ENCODE results near the gene TMX3. TPM values are rescaled to one million over a fixed set of nuclear protein-coding genes. Genes with fewer than 3 reads are reported as not detected.
A peak's percentile ranks its signal among the peaks of the same experiment; 100 is the strongest.

Gene TMX3
- total RNA-seq, 1 experiment from 2014 or later: 21.2 TPM

DNA sequence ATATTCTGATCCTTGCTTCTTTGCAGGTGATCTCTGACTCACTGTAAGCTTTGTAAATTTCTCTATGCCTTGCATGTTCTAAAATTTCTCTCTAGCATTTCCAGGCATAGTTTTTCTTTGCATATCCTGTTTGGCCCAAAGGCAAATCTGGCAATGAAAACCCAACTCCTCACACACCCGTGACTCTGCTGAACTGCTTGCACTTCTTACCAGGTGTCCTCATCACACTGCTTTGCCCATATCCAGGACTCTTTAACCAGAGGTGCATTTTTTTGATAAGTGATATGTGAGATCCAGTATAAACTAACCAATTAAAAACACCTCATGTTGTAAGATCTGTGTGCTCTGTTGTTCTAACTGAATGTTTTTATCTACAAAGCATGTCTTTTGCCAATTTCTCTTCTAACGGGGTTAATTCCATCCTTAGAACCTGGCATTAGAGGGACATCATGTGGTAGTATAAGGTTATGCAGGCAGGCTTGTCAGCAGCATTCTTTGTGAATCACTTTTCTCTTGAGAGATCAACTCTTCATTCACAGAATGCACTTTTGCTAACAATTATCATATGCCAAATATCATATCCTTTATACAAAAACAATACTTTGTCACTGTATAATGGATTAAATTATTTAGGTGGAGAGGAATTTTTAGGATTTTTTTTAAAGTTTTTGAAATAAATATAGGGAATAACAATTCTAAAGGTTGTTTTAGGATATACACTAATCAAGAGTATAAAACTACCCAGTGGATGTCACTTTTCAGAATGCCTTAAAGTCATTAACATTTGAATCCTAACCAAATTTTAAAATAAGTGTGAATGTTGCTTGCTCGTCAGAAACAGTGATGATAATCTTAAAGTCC lies 20.8 kb upstream of the TMX3 start:
- no peaks in the 10 kb centered on the region for H3K9me3 ChIP-seq (ENCODE audit: insufficient read depth, low read depth)
- no peaks in the 10 kb centered on the region for H3K79me2 ChIP-seq (ENCODE audit: low read depth)
- DNase-seq: peak in 1 of 2 experiments; percentile 3
- H3K9me2 ChIP-seq (ENCODE audit: insufficient read depth): no peaks in the 10 kb centered on the region
- ChIA-PET CTCF (no interaction called here), POLR2A (ENCODE audit: unreplicated experiment) (no interaction called here)
- no peaks in the 10 kb centered on the region for H3F3A ChIP-seq (ENCODE audit: insufficient read depth, low read depth)
- TF ChIP-seq EZH2 (IDR thresholded peaks at IDR 0.05; ENCODE audit: low read depth): no peak
- TF ChIP-seq CTCF (conservative IDR thresholded peaks at IDR 0.05): peak; percentile 78
- no TSS peak for BruUV-seq (replicated peaks)
- H3K4me2 ChIP-seq: no peak overlapping the region
- H3K4me1 ChIP-seq (replicated peaks; ENCODE audit: insufficient read depth): no peaks in the 10 kb centered on the region
- H3K27ac ChIP-seq: no peak overlapping the region
- no peak overlapping the region for H3K4me3 ChIP-seq
- intact Hi-C loops (cut with micrococcal nuclease; ENCODE audit: unreplicated experiment): loop anchor here (10.0 kb wide), 1 partner anchor 1221 kb away; the partner anchor contains the start of gene DSEL
- no peak overlapping the region for H2AFZ ChIP-seq
- H4K20me1 ChIP-seq (ENCODE audit: insufficient read depth): no peaks in the 10 kb centered on the region
- H3K36me3 ChIP-seq (ENCODE audit: low read depth): no peaks in the 10 kb centered on the region
- no peaks in the 10 kb centered on the region for H3K27me3 ChIP-seq (ENCODE audit: insufficient read depth, low read depth)

DNA sequence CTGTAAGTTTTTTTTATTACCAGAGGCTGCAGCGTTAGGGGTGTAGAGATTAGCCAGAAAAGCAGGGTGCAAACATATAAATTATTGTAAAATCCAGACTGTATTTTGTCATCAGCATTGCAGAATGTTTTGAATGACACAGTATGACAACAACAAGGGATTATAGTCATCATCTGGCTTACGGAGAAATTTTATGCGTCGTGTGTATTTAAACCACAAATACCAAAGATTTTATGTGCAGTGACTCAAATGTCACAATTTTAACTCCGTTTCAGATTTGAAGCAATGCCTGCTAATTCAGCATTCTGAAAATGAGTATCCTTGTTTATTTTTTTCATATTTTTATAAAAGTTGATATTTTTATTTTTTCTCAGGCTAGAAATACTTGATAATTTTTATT lies 19.4 kb upstream of the TMX3 start:
- H4K20me1 ChIP-seq (ENCODE audit: insufficient read depth): no peaks in the 10 kb centered on the region
- BruUV-seq (replicated peaks): no TSS peak
- TF ChIP-seq EZH2 (IDR thresholded peaks at IDR 0.05; ENCODE audit: low read depth) (no peak), CTCF (conservative IDR thresholded peaks at IDR 0.05) (no peak)
- POLR2A ChIA-PET (ENCODE audit: unreplicated experiment): no interaction called here
- no peaks in the 10 kb centered on the region for H3K9me3 ChIP-seq (ENCODE audit: insufficient read depth, low read depth)
- no peak overlapping the region for H3K4me3 ChIP-seq
- no peak overlapping the region for H2AFZ ChIP-seq
- no peak overlapping the region for H3K4me2 ChIP-seq
- no peaks in the 10 kb centered on the region for H3K36me3 ChIP-seq (ENCODE audit: low read depth)
- no peaks in the 10 kb centered on the region for H3K79me2 ChIP-seq (ENCODE audit: low read depth)
- no peak overlapping the region for H3K27ac ChIP-seq
- no peaks in the 10 kb centered on the region for H3K4me1 ChIP-seq (replicated peaks; ENCODE audit: insufficient read depth)
- intact Hi-C loops (cut with micrococcal nuclease; ENCODE audit: unreplicated experiment): loop anchor here (10.0 kb wide), 1 partner anchor 1220 kb away; the partner anchor contains the start of gene DSEL
- CTCF ChIA-PET: no interaction called here
- no peaks in the 10 kb centered on the region for H3F3A ChIP-seq (ENCODE audit: insufficient read depth, low read depth)
- no peaks in the 10 kb centered on the region for H3K9me2 ChIP-seq (ENCODE audit: insufficient read depth)
- H3K27me3 ChIP-seq (ENCODE audit: insufficient read depth, low read depth): no peaks in the 10 kb centered on the region
- no peak for DNase-seq

DNA sequence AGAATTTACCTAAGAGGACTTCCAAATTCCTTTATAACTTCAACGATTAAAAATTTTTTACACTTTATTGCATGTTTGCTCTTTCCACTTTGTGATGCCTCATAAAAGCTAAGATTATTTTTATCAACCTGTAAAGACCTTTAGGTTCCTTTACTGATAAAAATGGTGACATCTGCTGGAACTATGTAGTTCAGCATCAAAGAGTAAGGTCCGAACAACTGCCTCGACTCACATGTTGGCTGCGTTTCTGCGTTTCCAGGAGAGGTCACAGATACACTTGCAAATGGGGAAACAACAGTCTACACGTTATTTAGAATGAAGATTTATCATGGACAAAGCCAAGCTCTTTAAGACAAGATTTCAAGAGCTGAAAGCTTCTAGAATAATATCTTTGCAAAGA lies 18.8 kb upstream of the TMX3 start:
- no peaks in the 10 kb centered on the region for H4K20me1 ChIP-seq (ENCODE audit: insufficient read depth)
- no peaks in the 10 kb centered on the region for H3F3A ChIP-seq (ENCODE audit: insufficient read depth, low read depth)
- H2AFZ ChIP-seq: no peak overlapping the region
- no peaks in the 10 kb centered on the region for H3K79me2 ChIP-seq (ENCODE audit: low read depth)
- no peaks in the 10 kb centered on the region for H3K9me3 ChIP-seq (ENCODE audit: insufficient read depth, low read depth)
- no peak overlapping the region for H3K4me3 ChIP-seq
- BruUV-seq (replicated peaks): no TSS peak
- intact Hi-C loops (cut with micrococcal nuclease; ENCODE audit: unreplicated experiment): loop anchor here (10.0 kb wide), 1 partner anchor 1219 kb away; the partner anchor contains the start of gene DSEL
- no peak overlapping the region for H3K4me2 ChIP-seq
- H3K4me1 ChIP-seq (replicated peaks; ENCODE audit: insufficient read depth): no peaks in the 10 kb centered on the region
- no peak overlapping the region for H3K27ac ChIP-seq
- no peaks in the 10 kb centered on the region for H3K9me2 ChIP-seq (ENCODE audit: insufficient read depth)
- no peaks in the 10 kb centered on the region for H3K36me3 ChIP-seq (ENCODE audit: low read depth)
- no peak for TF ChIP-seq EZH2 (IDR thresholded peaks at IDR 0.05; ENCODE audit: low read depth)
- no peak for TF ChIP-seq CTCF (conservative IDR thresholded peaks at IDR 0.05)
- no peaks in the 10 kb centered on the region for H3K27me3 ChIP-seq (ENCODE audit: insufficient read depth, low read depth)
- ChIA-PET POLR2A (ENCODE audit: unreplicated experiment) (no interaction called here), CTCF (no interaction called here)
- no peak for DNase-seq
